ENCODE results near the gene FRRS1.

DNA sequence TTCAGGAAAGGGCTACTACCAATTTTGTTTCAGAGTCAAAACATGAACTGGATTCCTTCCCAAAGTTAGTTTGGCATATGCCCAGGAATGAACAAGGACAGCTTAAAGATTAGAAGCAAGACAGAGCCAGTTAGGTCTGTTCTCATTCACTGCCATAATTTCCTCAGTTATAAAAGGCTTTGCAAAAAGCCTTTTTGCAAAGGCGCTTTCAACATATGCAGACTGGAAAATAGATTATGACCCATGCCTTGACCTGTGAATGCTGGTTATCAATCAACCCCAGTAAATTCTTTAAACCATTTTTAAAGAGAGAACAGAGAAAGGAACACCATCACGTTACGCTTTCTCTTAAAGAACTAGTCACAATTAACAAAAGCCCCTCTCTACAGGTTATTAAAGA is 1.7 kb upstream of the FRRS1 start:
- TF ChIP-seq, protein P1, sequence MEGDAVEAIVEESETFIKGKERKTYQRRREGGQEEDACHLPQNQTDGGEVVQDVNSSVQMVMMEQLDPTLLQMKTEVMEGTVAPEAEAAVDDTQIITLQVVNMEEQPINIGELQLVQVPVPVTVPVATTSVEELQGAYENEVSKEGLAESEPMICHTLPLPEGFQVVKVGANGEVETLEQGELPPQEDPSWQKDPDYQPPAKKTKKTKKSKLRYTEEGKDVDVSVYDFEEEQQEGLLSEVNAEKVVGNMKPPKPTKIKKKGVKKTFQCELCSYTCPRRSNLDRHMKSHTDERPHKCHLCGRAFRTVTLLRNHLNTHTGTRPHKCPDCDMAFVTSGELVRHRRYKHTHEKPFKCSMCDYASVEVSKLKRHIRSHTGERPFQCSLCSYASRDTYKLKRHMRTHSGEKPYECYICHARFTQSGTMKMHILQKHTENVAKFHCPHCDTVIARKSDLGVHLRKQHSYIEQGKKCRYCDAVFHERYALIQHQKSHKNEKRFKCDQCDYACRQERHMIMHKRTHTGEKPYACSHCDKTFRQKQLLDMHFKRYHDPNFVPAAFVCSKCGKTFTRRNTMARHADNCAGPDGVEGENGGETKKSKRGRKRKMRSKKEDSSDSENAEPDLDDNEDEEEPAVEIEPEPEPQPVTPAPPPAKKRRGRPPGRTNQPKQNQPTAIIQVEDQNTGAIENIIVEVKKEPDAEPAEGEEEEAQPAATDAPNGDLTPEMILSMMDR (conservative IDR thresholded peaks at IDR 0.05): no peak
- no peak for TF ChIP-seq ZFX (IDR thresholded peaks at IDR 0.05)

All from C4-2B (cell line).